Neuron (in vitro differentiated cells): ENCODE results near the gene NOS1AP.

Source experiments
- H2AFZ ChIP-seq: one replicate; pipeline ENCODE4 v1.6.1; 2013; ENCODE audit warnings: low read depth, mild to moderate bottlenecking, inconsistent platforms, low read length, moderate library complexity
- H3K27me3 ChIP-seq: one replicate; pipeline ENCODE4 v1.6.1; 2013; ENCODE audit warnings: low read length; ENCODE audit not compliant: insufficient read depth
- H3K36me3 ChIP-seq: one replicate; pipeline ENCODE4 v1.6.1; 2013; ENCODE audit warnings: low read length; ENCODE audit not compliant: insufficient read depth
- H3K4me1 ChIP-seq: one replicate; pipeline ENCODE4 v1.6.1; 2013; ENCODE audit warnings: low read length; ENCODE audit not compliant: insufficient read depth
- H3K4me3 ChIP-seq: 2 replicates; pipeline ENCODE4 v1.5.1; 2013; ENCODE audit warnings: mild to moderate bottlenecking, low read length, moderate library complexity
- H3K9me3 ChIP-seq: one replicate; pipeline ENCODE4 v1.6.1; 2013; ENCODE audit warnings: low read length

Gene NOS1AP

DNA sequence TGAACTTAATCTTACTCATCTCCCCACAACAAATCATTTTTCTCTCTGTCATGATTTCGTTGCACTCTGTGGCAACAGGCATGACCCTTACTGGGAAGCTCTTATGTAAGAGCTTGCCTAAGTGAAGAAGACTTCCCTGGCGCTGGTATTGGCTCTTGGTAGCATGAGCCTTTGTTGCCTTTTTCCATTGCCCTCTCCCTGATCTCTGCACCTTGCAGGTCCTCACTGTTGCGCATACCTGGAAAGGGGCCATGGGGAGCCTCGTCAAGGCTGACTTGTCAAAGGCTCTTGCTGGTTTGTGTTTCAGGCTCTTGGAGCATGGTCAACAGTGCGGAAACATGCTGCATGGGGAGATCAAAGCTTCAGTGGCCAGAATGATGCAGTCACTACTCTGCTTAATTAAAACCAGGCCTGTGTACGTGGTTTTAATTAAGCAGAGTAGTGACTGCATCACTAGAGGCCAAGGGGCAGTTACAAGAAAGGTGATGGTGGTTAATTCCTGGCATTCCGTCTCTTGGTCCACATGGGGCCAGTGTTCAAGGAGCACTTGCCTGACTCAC, 165.8 kb downstream of the NOS1AP start:
- Histone ChIP-seq H3K4me3 (no peak overlapping the region), H3K36me3 (no peaks in the 10 kb centered on the region), H2AFZ (no peak overlapping the region), H3K27me3 (no peaks in the 10 kb centered on the region), H3K9me3 (no peaks in the 10 kb centered on the region), H3K4me1 (peaks cover 15% of the 10 kb centered on the region)

GRCh38 chr1:162236201-162236600, 166.7 kb downstream of the NOS1AP start:
- H3K36me3 ChIP-seq, result no peaks in the 10 kb centered on the region
- no peak overlapping the region for H2AFZ ChIP-seq
- no peak overlapping the region for H3K4me3 ChIP-seq
- no peaks in the 10 kb centered on the region for H3K27me3 ChIP-seq
- peaks cover 15% of the 10 kb centered on the region for H3K4me1 ChIP-seq
- no peaks in the 10 kb centered on the region for H3K9me3 ChIP-seq

GRCh38 chr1:162236618-162237017, 167.1 kb downstream of the NOS1AP start:
- H3K27me3 ChIP-seq, result no peaks in the 10 kb centered on the region
- H3K9me3 ChIP-seq, result no peaks in the 10 kb centered on the region
- H2AFZ ChIP-seq, result no peak overlapping the region
- no peaks in the 10 kb centered on the region for H3K36me3 ChIP-seq
- H3K4me1 ChIP-seq, result peaks cover 17% of the 10 kb centered on the region
- H3K4me3 ChIP-seq, result no peak overlapping the region

GRCh38 chr1:162240577-162240976, 171.1 kb downstream of the NOS1AP start:
- no peaks in the 10 kb centered on the region for H3K36me3 ChIP-seq
- no peak overlapping the region for H3K4me3 ChIP-seq
- no peaks in the 10 kb centered on the region for H3K27me3 ChIP-seq
- H2AFZ ChIP-seq, result no peak overlapping the region
- peaks cover 2% of the 10 kb centered on the region for H3K9me3 ChIP-seq
- H3K4me1 ChIP-seq, result peaks cover 11% of the 10 kb centered on the region

GRCh38 chr1:162242804-162243203, 173.3 kb downstream of the NOS1AP start:
- Histone ChIP-seq H2AFZ (no peak overlapping the region), H3K4me3 (no peak overlapping the region), H3K9me3 (peaks cover 2% of the 10 kb centered on the region), H3K4me1 (peaks cover 19% of the 10 kb centered on the region), H3K27me3 (no peaks in the 10 kb centered on the region), H3K36me3 (no peaks in the 10 kb centered on the region)

- Histone ChIP-seq H3K4me3 (peak overlapping the region; percentile 20), H3K9me3 (no peaks in the 10 kb centered on the region), H3K36me3 (no peaks in the 10 kb centered on the region), H3K27me3 (no peaks in the 10 kb centered on the region), H3K4me1 (peaks cover 45% of the 10 kb centered on the region), H2AFZ (no peak overlapping the region)
These were observed 179.5 kb downstream of the NOS1AP start for GRCh38 chr1:162248854-162249535.

DNA sequence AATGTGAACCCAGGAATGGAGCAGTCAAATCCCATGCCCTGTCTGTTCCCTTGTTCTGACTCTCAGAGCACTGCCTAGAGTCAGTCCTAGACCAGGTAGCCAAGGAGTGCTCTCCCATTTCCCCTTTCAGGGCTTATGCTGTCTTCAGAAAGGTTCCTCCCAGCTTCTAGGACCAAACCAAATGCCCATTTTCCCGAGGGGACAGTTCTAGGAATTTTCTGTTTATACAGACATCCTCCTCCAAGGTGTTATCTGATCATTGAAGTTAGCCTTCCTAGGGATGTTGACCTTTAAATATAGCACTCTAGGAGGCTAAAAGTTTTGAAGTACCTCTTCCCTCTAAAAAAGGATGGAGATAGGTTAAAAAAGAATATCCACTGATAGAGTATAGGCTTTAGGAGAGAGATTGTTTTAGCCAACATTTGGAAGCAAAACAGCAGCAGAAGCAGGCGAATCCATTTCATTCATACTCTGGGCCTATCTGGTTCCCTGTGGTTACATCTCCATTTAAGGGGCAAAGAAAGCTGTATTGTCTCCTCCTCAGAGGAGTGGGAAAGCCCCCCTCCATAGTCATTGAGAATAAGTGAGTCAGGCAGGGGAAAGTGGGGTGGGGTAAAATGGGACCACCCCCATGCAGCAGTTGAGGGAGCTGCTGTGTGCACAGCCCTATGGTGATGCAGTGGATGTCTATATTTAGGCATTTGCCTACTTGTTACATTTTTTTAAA, 180.7 kb downstream of the NOS1AP start:
- Histone ChIP-seq H3K4me3 (no peak overlapping the region), H2AFZ (no peak overlapping the region), H3K9me3 (no peaks in the 10 kb centered on the region), H3K27me3 (no peaks in the 10 kb centered on the region), H3K36me3 (no peaks in the 10 kb centered on the region), H3K4me1 (peaks cover 55% of the 10 kb centered on the region)

DNA sequence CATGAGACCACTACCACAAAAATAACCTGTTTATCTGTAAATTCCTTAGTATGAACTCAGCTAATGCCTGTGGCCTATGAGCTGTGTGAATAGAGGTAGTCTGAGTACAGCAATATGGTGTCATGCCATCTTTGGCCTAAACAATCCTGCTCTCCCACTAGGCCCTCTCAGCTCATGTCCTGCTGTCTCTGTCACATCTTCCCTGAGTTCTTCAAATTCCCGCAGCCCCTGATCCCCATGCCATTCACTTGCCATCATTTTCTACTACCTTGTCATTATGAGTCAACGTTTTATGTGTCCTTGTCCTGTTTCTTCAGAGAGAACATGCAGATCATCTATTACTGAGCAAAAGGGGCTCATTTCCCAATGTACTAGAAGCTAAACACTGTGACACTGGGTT, 181.6 kb downstream of the NOS1AP start:
- no peaks in the 10 kb centered on the region for H3K9me3 ChIP-seq
- H2AFZ ChIP-seq, result no peak overlapping the region
- H3K4me3 ChIP-seq, result no peak overlapping the region
- H3K4me1 ChIP-seq, result peaks cover 56% of the 10 kb centered on the region
- H3K27me3 ChIP-seq, result no peaks in the 10 kb centered on the region
- no peaks in the 10 kb centered on the region for H3K36me3 ChIP-seq

DNA sequence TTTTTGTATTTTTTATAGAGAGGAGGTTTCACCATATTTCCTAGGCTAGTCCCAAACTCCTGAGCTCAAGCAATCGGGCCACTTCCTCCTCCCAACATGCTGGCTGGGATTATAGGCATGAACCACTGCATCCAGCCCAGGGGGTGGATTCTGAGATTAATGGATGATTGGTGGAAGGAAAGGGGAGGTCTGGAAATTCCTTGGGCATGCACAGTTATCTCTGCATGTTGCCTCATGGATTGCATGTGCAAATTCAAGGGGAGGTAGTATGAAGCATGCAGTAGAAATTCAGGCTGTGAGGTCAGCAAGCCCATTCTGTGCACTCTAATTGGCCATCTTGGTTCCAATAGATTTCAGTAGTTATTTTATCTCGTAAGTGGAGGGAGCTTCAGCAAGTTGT, 182.7 kb downstream of the NOS1AP start:
- Histone ChIP-seq H2AFZ (no peak overlapping the region), H3K4me1 (peaks cover 49% of the 10 kb centered on the region), H3K9me3 (no peaks in the 10 kb centered on the region)

GRCh38 chr1:162253790-162254189, 184.3 kb downstream of the NOS1AP start:
- H3K36me3 ChIP-seq, result no peaks in the 10 kb centered on the region
- peaks cover 35% of the 10 kb centered on the region for H3K4me1 ChIP-seq
- H3K4me3 ChIP-seq, result no peak overlapping the region

More for the DNA sequence above, 182.7 kb downstream of the NOS1AP start:
- Histone ChIP-seq H3K36me3 (no peaks in the 10 kb centered on the region), H3K4me3 (no peak overlapping the region), H3K27me3 (no peaks in the 10 kb centered on the region)

GRCh38 chr1:162256287-162256686, 186.8 kb downstream of the NOS1AP start:
- Histone ChIP-seq H3K36me3 (no peaks in the 10 kb centered on the region), H3K4me1 (peaks cover 17% of the 10 kb centered on the region), H3K4me3 (no peak overlapping the region)

More at GRCh38 chr1:162253790-162254189, 184.3 kb downstream of the NOS1AP start:
- Histone ChIP-seq H2AFZ (no peak overlapping the region), H3K9me3 (no peaks in the 10 kb centered on the region), H3K27me3 (no peaks in the 10 kb centered on the region)

DNA sequence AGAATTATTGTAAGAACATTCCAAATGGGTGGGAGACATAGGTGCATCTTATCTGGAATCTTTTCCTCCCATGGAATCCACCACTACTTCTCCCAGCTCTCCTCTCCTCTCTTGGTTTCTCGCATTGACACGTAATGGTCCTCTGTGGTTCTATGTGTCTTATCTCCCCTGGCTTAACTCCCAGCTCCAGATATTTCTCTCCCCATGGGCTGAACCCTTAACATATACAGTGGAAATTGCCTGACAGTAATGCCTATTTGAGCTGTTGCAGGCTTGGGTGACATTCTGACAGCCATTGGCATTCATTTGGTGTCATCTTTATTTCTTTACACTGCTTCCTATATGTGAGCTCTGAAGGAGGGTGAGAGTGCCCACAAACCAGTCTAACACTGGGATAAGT, 188.9 kb downstream of the NOS1AP start:
- Histone ChIP-seq H3K36me3 (no peaks in the 10 kb centered on the region), H3K27me3 (no peaks in the 10 kb centered on the region), H3K4me1 (peaks cover 16% of the 10 kb centered on the region), H3K4me3 (no peak overlapping the region), H3K9me3 (no peaks in the 10 kb centered on the region), H2AFZ (no peak overlapping the region)

More at GRCh38 chr1:162256287-162256686, 186.8 kb downstream of the NOS1AP start:
- Histone ChIP-seq H3K9me3 (no peaks in the 10 kb centered on the region), H3K27me3 (no peaks in the 10 kb centered on the region), H2AFZ (no peak overlapping the region)

DNA sequence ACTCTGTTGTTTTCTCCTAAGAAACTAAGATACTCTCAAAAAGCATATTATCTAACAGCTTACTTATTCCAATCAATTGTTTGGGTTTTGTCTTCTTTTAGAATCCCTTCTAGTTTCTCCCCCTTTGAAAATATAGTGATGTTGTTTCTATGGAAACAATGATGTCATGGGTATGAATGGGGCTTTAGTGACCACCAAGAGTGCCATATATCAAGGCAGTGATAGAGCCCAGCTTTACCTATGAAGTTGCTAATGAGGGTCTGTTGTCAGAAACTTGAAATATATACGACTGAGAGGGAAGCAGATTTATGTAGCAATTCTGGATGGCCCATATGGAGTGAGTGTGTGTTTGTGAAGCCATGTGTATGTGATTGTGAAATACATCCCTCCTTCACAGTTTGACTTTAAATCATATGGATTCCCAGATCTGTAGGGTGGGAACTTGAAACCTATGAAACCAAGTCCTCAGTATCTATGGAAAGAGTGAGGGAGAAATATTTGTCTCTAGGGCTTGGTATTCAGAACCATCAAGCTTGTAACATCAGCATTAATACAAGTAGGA, 190.5 kb downstream of the NOS1AP start:
- H2AFZ ChIP-seq, result no peak overlapping the region
- H3K9me3 ChIP-seq, result no peaks in the 10 kb centered on the region

More for the DNA sequence above, 190.5 kb downstream of the NOS1AP start:
- Histone ChIP-seq H3K36me3 (no peaks in the 10 kb centered on the region), H3K4me1 (peaks cover 9% of the 10 kb centered on the region), H3K4me3 (no peak overlapping the region), H3K27me3 (no peaks in the 10 kb centered on the region)
